NK-92 (cell line): ENCODE results near the gene BCL2L11.

Experiments
- DNase-seq: peaks from one replicate; lab custom pipeline; 2025; ENCODE audit not compliant: unreplicated experiment; lab: John Stamatoyannopoulos, UW

Gene BCL2L11

DNA sequence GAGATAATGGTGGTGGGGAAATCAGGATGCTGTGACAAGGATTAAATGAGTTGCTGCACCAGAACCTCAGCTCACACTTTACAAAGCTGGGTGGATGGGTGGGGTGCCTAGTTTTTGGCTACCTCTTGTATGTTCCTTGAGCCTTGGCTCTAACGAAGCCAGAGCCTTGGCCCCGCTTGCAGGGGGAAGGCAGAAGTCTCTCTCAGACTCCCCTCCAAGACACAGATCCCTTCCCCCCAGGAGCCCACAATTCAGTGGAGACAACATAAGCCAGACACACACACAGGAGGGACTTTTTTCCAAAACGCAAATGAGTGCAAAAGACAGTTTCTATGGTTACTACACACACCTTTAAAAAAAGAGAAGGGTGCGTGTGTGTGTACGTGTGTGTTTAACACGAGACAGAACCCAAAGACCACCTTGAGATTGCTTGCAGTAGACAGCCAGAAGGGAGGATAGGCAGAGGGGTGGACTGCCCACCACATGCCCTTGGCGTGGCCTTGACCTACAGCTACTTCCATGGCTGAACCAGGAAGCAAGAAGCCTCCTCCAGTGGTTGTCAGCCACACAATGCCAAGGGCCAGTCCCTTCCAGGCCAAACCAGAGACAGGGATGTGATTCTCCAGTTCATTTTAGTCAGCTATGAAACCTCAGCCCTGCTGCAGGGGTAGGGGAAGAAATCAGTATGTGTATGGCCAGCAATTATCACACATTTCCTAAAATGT lies 70.3 kb downstream of the BCL2L11 start:
- no peak for DNase-seq

GRCh38 chr2:111191877-111192276 lies 71.2 kb downstream of the BCL2L11 start:
- no peak for DNase-seq

GRCh38 chr2:111192776-111193368 lies 72.2 kb downstream of the BCL2L11 start:
- no peak for DNase-seq

DNA sequence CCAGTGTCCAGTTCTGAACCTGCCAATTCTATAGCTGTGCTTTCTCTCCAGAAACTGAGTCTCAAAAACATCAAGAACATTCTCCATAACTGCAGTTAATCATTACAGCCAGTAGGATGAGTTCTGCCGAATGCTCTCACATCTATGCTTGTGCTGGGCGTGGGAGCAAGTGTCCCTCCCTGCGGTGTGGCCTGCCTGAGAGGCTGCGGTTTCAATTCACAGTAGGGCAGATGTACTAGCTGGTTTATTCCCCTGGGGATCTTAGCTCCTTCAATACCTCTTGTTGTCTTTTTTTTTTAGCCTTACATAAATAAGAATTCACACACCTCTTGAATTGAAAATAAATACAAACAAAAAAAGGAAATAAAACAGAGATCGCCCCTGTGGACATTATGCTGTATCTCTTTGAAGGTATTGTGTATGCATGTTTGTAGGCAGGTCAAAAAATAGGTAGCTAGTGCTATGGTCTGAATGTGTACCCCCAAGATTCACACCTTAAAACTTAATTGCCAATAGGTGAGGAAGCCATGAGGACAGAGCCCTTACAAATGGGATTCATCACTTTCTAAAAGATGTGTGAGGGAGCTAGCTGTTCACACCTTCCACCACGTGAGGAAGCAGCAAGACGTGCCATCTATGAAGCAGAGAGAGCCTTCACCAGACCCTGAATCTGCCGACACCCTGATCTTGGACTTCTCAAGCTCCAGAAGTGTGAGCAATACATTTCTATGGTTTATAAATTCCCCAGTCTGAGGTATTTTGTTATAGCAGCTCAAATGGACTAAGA lies 74.3 kb downstream of the BCL2L11 start:
- no peak for DNase-seq

DNA sequence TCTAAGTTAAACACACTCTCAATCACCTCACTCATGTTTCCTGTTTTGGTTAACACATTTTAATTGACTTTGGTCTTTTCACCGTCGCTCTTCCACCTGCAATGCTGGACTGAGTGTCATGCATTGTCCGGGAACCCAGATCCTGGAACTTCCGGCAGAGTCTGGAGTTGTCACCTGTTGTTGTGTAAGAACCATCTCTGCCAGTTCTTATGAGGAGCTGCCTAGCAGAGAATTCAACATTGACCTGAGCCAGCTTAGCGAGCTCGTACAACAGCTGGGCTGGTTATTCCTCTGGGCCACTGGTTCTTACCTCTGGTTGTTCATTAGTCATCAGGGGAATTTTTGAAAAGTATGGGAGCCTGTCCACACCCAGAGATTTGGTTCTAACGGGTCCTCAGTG lies 75.7 kb downstream of the BCL2L11 start:
- DNase-seq: no peak

DNA sequence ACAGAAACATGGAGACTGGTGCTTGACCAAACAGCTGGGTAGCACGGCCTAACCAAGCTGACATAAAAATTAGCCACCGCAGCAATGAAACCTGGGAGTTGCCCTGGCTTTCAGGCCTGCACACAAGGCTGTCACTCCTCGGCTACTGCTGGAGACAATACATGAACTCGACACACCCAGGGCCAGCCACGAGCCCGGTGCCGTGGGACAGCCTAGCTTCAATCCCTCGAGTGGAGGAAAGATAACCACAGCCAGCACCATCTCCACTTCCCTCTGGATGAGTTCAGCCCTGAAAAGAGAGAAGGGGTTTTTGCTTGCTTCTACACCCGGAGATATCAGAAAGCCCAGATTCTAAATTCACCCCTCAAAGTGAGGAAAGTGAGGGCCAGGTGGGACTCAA lies 78.0 kb downstream of the BCL2L11 start:
- no peak for DNase-seq

- no peak for DNase-seq
These were observed 79.1 kb downstream of the BCL2L11 start for GRCh38 chr2:111199840-111200239.

DNA sequence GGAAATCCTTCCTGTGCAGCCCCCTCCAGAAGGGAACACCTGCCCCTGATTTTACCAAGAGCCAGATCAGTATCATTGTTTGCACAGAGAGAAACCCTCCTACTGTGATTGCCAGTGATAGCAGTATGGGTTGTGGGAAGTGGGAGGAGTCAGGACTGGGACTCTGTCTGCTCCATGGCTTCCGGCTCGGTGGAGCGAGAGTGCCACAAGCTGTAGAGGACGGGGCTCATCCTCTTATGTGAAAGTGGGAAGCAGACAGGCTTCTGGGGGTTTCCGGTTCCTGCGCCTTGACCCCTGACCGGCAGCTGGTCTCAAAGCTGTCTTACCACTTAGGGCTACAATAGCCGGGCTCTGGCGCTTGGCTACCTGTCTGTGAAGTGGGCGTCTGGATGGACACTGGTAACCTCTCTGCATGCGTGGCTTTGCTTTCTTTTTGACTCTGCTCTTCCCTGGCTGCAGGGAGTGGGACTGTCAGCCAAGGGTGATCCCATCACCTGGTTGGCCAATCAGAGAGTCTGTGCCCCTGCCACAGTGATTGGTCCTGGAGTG lies 79.7 kb downstream of the BCL2L11 start:
- DNase-seq: no peak

GRCh38 chr2:111201214-111201613 lies 80.5 kb downstream of the BCL2L11 start:
- no peak for DNase-seq

- DNase-seq: no peak
These were observed 81.7 kb downstream of the BCL2L11 start for GRCh38 chr2:111202266-111203040.

- DNase-seq: no peak
These were observed 84.0 kb downstream of the BCL2L11 start for GRCh38 chr2:111204706-111205105.

DNA sequence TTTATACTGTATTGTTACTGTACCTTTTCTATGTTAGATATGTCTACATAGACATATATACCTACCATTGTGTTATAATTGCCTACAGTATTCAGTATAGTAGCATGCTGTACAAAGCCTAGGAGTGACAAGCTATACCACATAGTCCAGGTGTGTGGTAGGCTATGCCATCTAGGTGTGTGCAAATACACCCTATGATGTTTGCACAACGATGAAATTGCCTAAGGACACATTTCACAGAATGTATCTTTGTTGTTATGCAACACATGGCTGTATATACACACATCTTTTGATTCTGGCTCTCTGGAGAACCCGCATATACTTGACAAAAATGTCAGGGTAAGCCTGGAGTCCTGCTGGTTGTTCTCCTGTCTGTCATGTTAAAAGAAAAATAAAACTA lies 85.1 kb downstream of the BCL2L11 start:
- no peak for DNase-seq

DNA sequence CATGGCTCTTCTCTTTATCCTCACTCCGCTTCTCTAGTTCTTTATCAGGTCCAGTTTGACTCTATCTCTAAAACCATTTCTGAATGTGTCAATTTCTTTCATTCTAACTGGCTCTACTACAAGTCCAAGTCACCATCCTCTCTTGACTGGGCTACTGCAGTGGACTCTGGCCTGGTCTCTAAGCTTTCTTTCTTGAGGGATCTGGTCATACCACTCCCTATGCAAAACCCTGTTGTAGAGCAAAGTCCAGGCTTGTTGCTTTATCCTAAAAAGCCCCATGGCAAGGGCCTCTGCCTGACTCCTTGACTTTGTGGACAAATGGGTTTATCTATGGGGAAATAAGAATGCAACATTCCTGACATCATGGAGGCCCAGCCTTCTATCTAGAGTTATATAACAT lies 87.1 kb downstream of the BCL2L11 start:
- no peak for DNase-seq

GRCh38 chr2:111208639-111209038 lies 87.9 kb downstream of the BCL2L11 start:
- DNase-seq: no peak

DNA sequence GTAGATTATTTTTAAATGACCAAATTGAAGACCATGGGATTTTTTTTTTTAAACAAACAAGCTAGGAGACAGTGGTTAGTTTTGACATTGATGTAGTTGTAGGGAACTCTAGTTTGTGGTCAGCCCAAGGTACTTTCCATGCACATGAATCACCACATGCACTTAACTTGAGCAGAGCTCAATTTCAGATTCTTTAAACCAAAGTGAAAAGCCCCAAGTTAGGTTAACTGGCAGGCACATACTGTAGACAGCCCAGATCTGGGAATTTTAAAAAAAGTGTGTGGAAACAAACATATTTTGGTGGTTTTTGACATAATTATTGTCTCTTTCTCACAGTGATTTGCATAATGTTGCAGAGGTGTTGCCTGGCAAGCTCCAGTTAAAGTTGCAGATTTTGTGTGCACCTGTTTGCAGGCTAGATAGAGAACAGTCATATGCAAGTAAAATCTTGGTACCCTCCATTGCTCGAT lies 88.4 kb downstream of the BCL2L11 start:
- DNase-seq: no peak

DNA sequence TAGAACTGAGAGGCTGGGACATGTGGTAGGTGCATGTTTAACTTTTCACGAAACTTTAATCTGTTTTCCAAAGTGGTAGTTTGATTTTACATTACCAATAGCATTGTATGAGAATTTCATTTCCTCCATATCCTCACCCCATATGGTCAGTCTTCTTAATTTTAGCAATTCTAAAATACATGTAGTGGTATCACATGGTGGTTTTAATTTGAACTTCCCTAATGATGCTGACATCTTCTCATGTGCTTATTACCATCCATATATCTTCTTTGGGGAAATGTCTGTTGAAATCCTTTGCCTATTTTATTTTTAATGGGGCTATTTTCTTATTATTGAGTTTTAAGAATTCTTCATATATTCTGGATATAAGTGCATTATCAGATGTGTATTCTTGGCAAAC lies 89.3 kb downstream of the BCL2L11 start:
- no peak for DNase-seq

DNA sequence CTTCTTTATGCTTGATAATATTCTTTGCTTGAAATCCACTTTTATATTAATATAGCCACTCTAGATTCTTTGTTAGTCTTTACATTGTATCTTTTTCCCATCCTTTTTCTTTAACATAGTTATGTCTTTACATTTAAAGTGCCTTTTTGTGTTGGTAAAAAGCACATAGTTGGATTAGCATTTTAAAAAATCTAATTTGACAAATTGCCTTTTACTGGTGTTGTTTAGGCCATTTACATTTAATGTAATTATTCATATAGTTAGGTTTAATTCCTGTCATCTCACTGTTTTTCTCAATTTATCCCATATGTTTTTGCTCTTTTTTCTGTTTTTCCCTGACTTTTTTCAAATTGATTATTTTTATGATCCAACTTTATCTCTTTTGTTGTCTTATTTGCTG lies 93.2 kb downstream of the BCL2L11 start:
- DNase-seq: no peak

GRCh38 chr2:111216811-111217652 lies 96.3 kb downstream of the BCL2L11 start:
- DNase-seq: no peak
